GM19351 (cell line): ENCODE results near the gene ANKFN1.

Source experiments
- ATAC-seq: cut with Tn5 transposase; IDR thresholded peaks from one replicate; pipeline ENCODE4 v1.9.1; 2021; ENCODE audit warnings: mild to moderate bottlenecking, moderate library complexity; ENCODE audit not compliant: unreplicated experiment

Gene ANKFN1

GRCh38 chr17:56549501-56549900, 396.2 kb downstream of the ANKFN1 start:
- ATAC-seq: no peak

- no peak for ATAC-seq
Observed at GRCh38 chr17:56557682-56558081, 404.4 kb downstream of the ANKFN1 start.

GRCh38 chr17:56558088-56558487, 404.8 kb downstream of the ANKFN1 start:
- ATAC-seq: no peak
